Neural progenitor cell (in vitro differentiated cells): ENCODE measurements around the gene HES4.

Experiments used
- CTCF ChIP-seq: fragments of 200-600 bp; sonication (generic); IDR thresholded peaks from 2 replicates; pipeline ENCODE4 v1.5.1; 2017; ENCODE audit warnings: antibody characterized with exemption, mild to moderate bottlenecking
- EZH2phosphoT487 ChIP-seq: fragments of 200-600 bp; sonication (generic); IDR thresholded peaks from 2 replicates; pipeline ENCODE4 v1.6.1; 2017; ENCODE audit warnings: antibody characterized with exemption

DNA sequence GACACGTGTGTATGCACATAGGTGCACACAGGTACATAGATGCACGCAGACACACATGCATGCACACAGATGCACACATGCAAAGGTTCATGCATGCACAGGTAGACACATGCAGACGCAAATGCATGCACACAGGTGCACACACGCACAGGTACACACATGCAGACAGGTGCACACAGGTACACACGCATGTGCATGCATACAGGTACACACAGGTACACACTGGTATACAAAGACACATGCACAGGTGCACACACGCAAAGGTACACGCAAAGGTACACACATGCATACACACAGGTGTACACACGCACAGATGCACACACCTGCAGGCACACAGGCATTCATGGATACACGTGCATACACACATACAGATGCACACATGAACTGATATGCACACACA lies 49.6 kb downstream of the HES4 start:
- TF ChIP-seq CTCF: no peak
- TF ChIP-seq EZH2phosphoT487: no peak
